GM21381 (cell line): ENCODE results near the gene RREB1.

Source experiments
- ATAC-seq: cut with Tn5 transposase; IDR thresholded peaks from one replicate; pipeline ENCODE4 v1.9.1; 2021; ENCODE audit warnings: mild to moderate bottlenecking, moderate library complexity; ENCODE audit not compliant: unreplicated experiment

RREB1 gene

GRCh38 chr6:7107578-7108195 is at the start of gene RREB1:
TSS of gene RREB1 (plus strand) at chr6:7107961. CDS start at chr6:7181912, 73,951 bp downstream.
- ATAC-seq: peak; percentile 56

DNA sequence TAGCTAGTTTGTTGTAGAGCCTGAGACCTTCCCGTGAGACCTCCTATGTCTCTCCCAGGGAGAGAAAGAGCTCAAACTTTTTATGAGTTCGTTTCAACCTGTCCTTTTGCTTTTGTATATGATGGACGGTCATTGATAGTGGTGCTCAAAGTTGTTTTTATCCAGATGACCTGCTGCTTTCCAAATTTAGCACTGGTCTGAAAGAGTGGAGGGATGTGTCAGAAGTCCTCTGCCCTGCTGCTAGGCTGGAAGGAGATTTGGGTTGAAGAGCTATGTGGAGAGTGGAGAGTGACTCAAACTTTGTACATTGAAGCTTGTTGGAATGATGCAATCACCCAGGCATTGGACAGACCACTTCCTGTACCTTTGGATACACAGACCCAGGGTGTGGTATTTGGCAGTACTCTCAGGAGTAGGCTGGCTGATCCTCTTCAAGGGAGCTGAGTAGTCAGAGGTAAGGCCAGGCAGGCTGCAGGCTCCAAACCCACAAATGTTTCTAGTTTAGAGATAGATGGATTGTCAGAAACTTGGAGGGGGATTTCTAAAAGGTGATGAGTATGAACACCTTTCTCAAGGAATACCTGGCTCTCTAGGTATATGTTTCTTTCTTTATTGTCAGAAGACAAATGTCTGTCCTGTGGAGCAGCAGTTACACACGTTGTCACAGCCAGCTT is 49.4 kb upstream of the RREB1 start:
- no peak for ATAC-seq

- no peak for ATAC-seq
Observed at GRCh38 chr6:7060769-7061516, 46.8 kb upstream of the RREB1 start.

DNA sequence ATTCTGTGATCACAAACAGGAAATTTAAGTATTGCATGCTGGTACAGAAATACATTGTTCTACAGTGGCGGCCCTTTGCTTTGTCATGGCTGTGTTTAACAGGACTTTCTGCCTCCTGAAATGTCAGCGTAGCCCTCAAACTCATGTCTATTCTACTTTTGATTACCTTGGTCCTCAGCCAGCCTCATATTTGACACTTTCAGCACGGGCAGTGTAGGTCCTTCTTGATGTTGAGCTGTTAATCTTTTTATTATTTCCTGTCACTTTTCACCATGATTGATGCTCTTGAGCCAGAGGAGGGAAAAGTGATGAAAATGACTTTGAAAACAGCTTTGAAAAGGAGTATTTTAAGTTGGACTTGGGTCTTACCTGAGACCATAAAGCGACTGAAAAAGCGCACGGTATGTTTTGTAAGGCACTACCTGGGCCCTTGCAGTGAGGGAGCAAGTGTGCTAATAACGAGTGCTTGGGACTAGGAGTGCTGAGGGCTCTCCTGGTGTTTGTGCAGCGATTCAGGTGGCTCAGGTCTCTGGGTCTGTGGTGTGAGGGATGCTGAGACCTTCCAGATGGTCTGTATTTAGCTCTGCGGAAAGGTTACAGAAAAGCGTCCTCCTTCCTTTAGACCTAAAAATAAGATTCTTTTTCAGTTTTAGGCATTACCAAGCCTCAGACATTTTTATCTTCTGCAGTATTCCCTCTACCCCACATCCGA is 45.2 kb upstream of the RREB1 start:
- ATAC-seq: no peak

DNA sequence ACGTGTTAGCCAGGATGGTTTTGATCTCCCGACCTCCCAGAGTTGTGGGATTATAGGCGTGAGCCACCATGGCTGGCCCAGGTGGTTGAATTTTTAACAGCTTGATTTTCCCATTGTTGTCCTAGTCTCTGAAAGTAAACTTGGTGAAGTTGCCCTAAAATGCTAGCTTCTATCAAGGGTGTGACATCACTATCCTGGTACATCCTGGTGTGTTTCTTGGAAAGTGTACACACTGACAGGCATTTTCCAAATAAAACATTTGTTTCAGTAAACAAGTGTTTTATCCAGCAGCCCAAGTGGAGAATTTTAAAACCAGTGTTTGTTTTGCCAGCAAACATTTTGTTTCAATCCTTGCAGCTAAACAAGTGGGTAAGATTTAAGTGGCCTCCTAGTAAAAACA is 40.5 kb upstream of the RREB1 start:
- ATAC-seq: no peak

GRCh38 chr6:7071405-7071804 is 36.4 kb upstream of the RREB1 start:
- ATAC-seq: no peak

- no peak for ATAC-seq
Observed at GRCh38 chr6:7073082-7073820, 34.5 kb upstream of the RREB1 start.

GRCh38 chr6:7073821-7074525 is 33.8 kb upstream of the RREB1 start:
- peak; percentile 98 for ATAC-seq

DNA sequence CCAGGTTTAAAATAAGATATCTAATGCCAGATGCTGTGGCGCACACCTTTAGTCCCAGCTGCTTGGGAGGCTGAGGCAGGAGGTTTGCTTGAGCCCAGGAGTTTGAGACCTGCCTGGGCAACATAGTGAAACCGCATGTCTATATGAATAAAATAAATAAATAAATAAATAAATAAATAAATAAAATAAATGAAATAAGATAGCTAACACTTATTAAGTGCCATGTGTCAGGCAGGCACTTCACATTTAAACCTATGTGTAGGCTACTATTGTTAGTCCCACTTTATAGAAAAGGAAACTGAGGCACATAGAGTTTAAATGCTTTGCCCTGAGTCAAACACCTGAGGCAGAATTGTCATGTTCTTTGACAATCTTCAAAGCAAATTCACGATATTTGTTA is 32.9 kb upstream of the RREB1 start:
- ATAC-seq: no peak

GRCh38 chr6:7075341-7076000 is 32.3 kb upstream of the RREB1 start:
- ATAC-seq: no peak

- no peak for ATAC-seq
Observed at GRCh38 chr6:7077856-7078255, 29.9 kb upstream of the RREB1 start.

- ATAC-seq: no peak
Observed at GRCh38 chr6:7078856-7079255, 28.9 kb upstream of the RREB1 start.

- no peak for ATAC-seq
Observed at GRCh38 chr6:7080311-7080710, 27.4 kb upstream of the RREB1 start.

DNA sequence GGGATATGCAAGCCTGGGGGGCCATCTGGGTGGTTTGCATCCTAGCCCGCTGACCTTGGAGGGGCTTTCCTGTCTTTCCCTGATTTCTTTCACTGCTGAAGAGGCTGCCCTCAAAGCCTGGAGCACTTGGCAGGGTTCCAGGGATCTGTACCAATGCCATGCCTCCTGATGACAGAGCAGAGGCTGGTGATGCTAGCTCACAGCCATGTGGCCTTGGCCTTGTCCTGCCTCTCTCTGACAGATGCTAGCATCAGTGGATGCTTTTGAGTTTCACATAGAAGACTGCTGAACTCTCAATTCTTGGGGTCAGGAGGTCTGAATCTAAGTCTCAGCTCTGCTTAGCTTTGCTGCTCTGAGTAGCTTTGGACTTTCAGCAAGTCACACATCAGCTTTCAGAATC is 21.9 kb upstream of the RREB1 start:
- ATAC-seq: peak; percentile 45

GRCh38 chr6:7086488-7086887 is 21.3 kb upstream of the RREB1 start:
- peak; percentile 56 for ATAC-seq

- ATAC-seq: no peak
Observed at GRCh38 chr6:7087066-7087465, 20.7 kb upstream of the RREB1 start.

DNA sequence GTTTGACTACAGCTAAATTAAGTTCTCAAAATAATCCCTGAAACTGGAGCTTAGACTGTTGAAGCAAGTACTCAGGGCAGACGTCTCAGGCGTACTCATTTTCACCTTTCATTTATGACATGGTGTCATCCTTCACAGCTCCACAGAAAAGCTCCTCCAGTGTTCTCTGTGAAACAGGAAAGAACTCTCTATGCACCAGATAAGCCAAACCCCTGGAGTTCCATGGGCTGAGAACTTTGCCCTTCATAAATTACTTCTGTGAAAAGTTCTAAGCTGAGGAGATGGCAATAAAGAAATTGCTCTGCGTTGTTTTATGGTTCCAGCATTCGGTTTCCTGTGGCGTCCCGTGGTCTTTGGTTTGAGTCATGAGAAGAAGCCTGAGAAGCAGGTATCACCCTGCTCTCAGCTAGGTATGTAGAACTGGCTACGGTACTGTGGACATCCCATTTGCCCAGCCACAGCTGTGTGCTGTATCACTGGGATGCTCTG is 20.2 kb upstream of the RREB1 start:
- ATAC-seq: peak; percentile 38

GRCh38 chr6:7088076-7088742 is 19.6 kb upstream of the RREB1 start:
- no peak for ATAC-seq

GRCh38 chr6:7098993-7099392 is 8.8 kb upstream of the RREB1 start:
- no peak for ATAC-seq
